DMS 273 (cell line): ENCODE data around the gene OR8A1.
A peak's percentile ranks its signal among the peaks of the same experiment; 100 is the strongest.
"Not testable (repeated sequence)": the region's sequence is repeated elsewhere in the genome, so short reads cannot be mapped to it uniquely, and the experiment has no call there.

ENCODE experiments used
- DNase-seq: peaks from one replicate; lab custom pipeline; 2025; ENCODE audit not compliant: unreplicated experiment; lab: John Stamatoyannopoulos, UW

OR8A1 gene

DNA sequence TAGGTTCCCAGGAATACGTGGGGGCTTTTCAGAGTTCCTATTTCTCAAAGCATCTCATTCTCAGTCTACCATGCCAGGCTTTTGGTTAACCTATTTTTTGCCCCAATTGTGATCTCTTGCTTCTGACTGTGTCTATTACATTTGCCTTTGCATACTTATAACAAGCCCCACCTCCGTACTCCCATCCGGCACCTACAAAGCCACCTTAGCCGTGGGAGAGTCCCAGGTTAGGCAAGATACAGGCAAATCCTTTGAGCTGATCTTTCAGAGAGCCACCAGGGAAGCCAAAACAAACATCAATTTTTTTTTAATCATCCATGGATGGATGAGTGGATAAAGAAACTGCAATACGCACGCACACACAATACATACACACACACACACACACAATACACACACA, 22.8 kb downstream of the OR8A1 start:
- DNase-seq: no peak

DNA sequence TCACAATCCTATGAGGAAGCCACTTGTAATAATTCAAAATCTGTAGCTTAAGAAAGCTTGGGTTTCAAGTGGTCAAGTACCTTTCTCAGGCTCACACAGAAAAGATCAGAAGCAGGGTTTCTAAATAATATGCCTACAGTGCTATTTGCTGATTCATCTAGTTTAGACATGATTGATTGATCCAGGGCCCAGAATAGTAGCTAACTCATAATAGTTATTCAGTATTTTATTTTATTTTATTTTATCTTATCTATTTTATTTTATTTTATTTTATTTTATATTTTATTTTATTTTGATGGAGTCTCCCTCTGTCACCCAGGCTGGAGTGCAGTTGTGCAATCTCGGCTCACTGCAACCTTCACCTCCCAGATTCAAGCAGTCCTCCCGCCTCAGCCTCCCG, 25.5 kb downstream of the OR8A1 start:
- no peak for DNase-seq

GRCh38 chr11:124597626-124598025, 27.8 kb downstream of the OR8A1 start:
- no peak for DNase-seq

DNA sequence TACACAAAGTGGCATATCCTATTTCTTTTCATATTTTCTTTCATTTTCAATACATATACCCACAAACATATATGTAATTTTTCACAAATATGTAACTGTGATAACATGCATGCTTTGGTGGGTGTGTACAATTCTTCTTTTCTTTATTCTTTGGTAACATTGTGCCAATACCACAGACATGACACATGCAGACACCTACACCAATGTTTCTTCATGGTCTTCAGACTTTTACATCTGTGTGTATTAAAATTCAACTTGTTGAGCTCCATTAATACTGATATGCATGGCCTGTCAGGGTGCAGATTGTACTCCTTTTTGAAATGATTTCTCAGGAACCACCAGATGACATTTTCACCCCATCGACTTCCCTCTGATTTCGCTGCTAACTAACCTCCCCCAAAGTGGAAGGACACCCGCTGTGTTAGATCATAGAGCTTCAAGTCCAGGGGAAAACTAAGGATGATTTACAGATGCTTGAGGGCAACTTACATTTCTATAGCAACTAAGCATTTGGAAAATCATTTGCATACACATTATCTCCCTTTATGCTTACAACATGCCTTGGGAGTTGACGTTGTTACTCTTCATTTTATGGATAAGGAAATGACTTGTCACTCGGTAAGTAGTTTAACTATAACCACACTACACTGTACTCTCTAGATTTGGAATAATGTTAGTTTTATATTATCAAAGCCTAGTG, 31.0 kb downstream of the OR8A1 start:
- DNase-seq: no peak

DNA sequence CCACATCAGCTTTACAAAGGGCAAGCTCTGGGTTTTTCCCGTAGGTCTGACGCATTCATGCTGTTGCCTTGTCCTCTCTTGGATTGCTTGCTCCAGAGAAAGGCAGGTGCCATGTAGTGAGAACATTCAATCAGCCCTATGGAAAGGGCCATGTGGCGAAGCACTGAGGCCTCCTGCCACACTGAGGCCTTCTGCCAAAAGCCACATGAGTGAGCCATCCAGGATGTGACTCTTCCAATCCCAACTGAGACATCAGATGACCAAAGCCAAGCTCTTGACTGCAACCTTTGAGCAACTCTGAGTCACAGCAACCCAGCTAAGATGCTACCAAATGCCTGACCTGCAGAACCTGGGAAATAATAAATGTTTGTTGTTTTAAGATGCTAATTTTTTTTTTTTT, 32.4 kb downstream of the OR8A1 start:
- no peak for DNase-seq

GRCh38 chr11:124602723-124603122, 32.9 kb downstream of the OR8A1 start:
- not testable (repeated sequence) for DNase-seq

DNA sequence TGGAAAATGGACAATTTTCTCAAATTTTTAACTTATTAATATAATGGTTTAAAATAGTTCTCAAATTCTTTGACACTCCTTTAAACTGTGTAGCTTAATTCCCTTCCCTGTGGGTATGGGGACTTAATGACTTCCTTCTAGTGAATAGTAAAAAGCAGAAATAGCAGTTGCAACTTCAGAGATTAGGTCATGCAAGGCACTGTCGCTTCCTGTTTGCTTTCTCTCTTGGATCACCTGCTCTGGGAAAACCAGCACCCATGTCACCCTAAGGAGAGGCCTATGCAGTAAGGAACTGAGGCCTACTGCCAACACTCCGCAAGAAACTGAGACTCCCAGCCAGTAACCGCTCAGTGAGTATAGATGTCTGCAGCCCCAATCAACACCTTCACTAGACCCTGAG, 35.9 kb downstream of the OR8A1 start:
- DNase-seq: no peak

DNA sequence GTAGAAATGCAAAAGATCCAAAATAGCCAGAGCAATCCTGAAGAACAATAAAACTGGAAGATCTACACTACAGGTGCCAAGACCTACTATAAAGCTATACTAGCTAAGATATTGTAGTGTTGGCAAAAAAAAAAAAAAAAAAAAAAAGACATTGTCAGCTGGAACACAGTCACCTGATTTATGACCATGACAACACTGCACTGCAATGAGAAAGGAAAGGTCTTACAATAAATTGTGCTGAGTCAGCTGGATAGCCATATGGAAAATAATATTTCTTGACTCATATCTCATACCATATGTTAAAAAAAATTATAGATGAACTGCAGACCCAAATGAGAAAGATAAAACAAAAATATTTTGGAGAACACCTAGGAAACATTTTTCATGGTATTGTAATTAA, 38.4 kb downstream of the OR8A1 start:
- no peak for DNase-seq

DNA sequence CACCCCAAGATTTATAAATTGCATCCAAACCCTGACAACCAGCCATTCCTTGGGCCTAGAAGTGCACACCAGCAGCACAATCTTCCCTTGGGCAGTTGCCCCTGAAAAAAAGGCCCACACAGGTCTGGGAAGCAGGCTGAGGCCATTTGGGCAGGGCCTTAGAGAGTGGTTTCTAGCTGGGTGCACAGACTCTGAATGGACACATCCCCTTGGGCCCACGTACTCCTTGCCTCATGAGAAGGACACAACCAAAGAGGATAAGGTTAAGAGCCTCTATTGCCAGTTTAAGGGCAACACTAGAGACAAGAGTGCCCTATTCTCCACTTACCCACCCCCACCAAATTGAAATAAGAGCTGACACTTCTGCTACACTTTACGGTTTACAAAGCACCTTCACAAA, 40.5 kb downstream of the OR8A1 start:
- DNase-seq: no peak

DNA sequence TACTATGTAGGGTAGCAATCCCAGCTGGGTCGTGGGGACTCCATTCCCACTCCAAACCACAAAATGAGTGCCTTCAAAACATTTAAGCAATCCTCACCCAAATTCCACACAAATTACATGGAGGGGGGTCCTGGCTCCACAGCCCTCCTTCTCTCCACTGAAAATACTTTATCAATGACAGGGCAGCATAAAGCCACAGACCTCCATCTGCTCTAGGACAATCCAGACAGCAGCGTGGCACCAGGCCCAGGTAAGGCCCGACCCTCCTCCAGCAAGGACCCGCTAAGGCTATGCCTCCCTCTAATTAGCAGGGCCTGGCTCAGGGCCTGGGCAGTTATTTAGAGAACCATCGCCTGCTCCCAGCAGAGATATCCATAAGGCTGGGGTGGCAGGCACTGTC, 41.3 kb downstream of the OR8A1 start, which contains the start of gene PANX3:
TSS of gene PANX3 (plus strand) at position 365 of the 400 bp plus-strand sequence. CDS start 129 bp downstream, outside the sequence.
- peak; percentile 34 for DNase-seq

- peak; percentile 2 for DNase-seq
These were observed 42.2 kb downstream of the OR8A1 start for GRCh38 chr11:124612045-124612444.

DNA sequence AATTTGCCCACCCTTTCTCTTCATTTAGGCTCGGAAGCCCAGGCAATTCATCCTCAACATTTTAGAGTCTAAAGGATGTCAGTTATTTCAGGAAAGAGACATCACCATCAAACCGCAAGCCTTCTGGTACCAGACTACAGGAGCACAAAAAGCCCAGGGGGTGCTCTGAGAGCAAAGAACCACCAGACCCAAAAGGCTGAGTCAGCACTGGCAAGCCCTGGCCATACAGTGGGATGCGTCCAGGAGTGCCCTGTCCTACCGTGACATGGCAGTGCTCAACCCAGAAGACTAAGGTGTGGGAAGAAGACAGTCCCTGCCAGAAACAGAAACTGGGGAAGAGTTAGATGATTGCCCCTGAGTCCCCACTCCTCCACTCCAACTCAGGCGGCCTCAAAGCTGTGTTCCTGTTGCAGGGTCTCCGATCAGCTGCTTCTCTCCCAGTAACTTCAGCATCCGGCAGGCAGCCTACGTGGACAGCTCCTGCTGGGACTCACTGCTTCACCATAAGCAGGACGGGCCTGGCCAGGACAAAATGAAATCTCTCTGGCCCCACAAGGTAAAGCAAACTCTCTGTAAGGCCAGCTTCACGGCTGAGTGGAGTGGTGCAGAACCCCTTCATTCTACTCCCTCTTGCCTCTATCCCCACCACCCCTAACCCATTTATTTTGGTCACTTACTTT, 42.9 kb downstream of the OR8A1 start:
- no peak for DNase-seq

DNA sequence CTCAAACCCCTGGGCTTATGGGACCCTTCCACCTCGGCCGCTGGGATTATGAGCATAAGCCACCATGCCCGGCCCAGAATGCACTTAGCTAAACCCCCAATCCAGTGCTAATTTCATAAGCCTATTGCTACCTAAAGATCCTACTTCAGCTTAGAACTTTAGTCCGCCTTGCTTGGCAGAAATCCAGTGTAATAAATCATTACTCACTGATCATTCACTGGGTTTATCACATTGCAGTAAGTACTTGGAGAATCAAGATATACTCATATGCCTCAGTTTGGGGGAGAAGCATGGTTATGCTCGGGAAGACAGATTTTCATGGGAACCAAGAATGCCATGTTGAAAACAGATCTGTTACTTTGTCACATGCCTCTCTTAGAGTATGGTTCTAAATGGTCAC, 49.1 kb downstream of the OR8A1 start:
- DNase-seq: no peak
